ENCODE measurements around the gene NOX5. TPM values are rescaled to one million over a fixed set of nuclear protein-coding genes. Genes with fewer than 3 reads are reported as not detected.

The NOX5 gene
- total and polyA plus RNA-seq, 2 of the 13 experiments (the other 11 are each of a cell fraction or from before 2014, with no cell fraction given), result not detected

- Histone ChIP-seq H3K36me3 (replicated peaks in 1 of 2; ENCODE audit: control insufficient read depth in 1 of 2, insufficient read depth in 2 of 2, low read length in 2 of 2) (no peaks in the 10 kb centered on the region), H3K9ac (ENCODE audit: insufficient read depth, low read depth, low read length) (no peak overlapping the region), H3K9me3 (ENCODE audit: low read length) (no peaks in the 10 kb centered on the region), H3K27ac (ENCODE audit: extremely low read length, insufficient read depth, low read length) (no peak overlapping the region), H3K4me2 (ENCODE audit: low read depth, low read length) (no peak overlapping the region), H3K4me3 (replicated peaks in 1 of 3; ENCODE audit: insufficient read depth in 1 of 3, low read depth in 2 of 3, low read length in 3 of 3) (no peak overlapping the region), H3K79me2 (ENCODE audit: insufficient read depth, low read length) (no peaks in the 10 kb centered on the region), H3K27me3 (ENCODE audit: control insufficient read depth in 1 of 2, insufficient read depth in 2 of 2, low read length in 2 of 2) (no peaks in the 10 kb centered on the region; a peak in 1 of 5 replicates), H4K20me1 (ENCODE audit: insufficient read depth, low read length) (no peaks in the 10 kb centered on the region), H2AFZ (ENCODE audit: low read length) (no peak overlapping the region), H3K4me1 (ENCODE audit: insufficient read depth, low read length) (peaks cover 20% of the 10 kb centered on the region)
- DNase-seq (ENCODE audit: low spot score), result no peak
- POLR2A ChIA-PET, result no interaction called here
- CTCF ChIA-PET (ENCODE audit: low intra/inter-chr PET ratio, low total read pairs), result no interaction called here
- no peak for TF ChIP-seq ATF4 (CRISPR knock-in tag; IDR thresholded peaks at IDR 0.05)
- no TSS peak for BruUV-seq (replicated peaks)
- intact Hi-C loops (cut with micrococcal nuclease; ENCODE audit: unreplicated experiment) (no loop called here), in situ Hi-C loops (cut with HindIII; ENCODE audit: extremely low pct_ligation_motif_present, low pct_unique_long_range_greater_than_20kb) (no loop called here)
- WGBS (ENCODE audit: low lambda C conversion rate), result 32% methylated on average over 2 of the region's 2 CpGs
- no peak for ATAC-seq
- FAIRE-seq, result no peak
These were observed 7.4 kb downstream of the NOX5 start for GRCh38 chr15:69021895-69022294.

DNA sequence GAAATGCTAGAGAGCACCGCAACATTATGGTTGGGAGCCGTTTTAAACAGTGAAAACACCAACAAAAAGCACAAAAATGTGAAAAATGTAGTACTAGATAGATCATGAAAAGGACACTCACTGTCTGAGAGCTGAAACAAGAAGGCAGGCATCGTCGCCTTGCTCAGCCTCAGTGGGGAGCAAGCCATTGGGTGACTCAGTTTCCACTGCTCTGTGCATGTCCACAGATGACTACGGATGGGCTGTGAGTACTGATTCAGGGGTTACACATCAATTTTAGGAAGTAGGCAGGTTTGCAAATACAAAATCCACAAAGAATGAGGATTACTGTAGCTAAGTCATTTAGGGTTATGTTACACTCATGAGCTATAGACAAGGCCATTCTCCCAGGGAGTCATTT, 10.8 kb downstream of the NOX5 start:
- intact Hi-C loops (cut with micrococcal nuclease; ENCODE audit: unreplicated experiment), result no loop called here
- H2AFZ ChIP-seq (ENCODE audit: low read length), result no peak overlapping the region
- ChIA-PET POLR2A (no interaction called here), CTCF (ENCODE audit: low intra/inter-chr PET ratio, low total read pairs) (no interaction called here)
- H3K36me3 ChIP-seq (replicated peaks in 1 of 2; ENCODE audit: control insufficient read depth in 1 of 2, insufficient read depth in 2 of 2, low read length in 2 of 2), result no peaks in the 10 kb centered on the region
- peaks cover 0 to 1% of the 10 kb centered on the region in 2 experiments; a peak in 1 of 5 replicates for H3K27me3 ChIP-seq (ENCODE audit: control insufficient read depth in 1 of 2, insufficient read depth in 2 of 2, low read length in 2 of 2)
- in situ Hi-C loops (cut with HindIII; ENCODE audit: extremely low pct_ligation_motif_present, low pct_unique_long_range_greater_than_20kb), result no loop called here
- no peak for TF ChIP-seq RFXANK (CRISPR knock-in tag; IDR thresholded peaks at IDR 0.05)
- H3K79me2 ChIP-seq (ENCODE audit: insufficient read depth, low read length), result no peaks in the 10 kb centered on the region
- H3K27ac ChIP-seq (ENCODE audit: extremely low read length, insufficient read depth, low read length), result no peak overlapping the region
- DNase-seq (ENCODE audit: low spot score), result no peak
- BruUV-seq (replicated peaks), result no TSS peak
- no peak overlapping the region for H3K4me3 ChIP-seq (replicated peaks in 1 of 3; ENCODE audit: insufficient read depth in 1 of 3, low read depth in 2 of 3, low read length in 3 of 3)
- H3K9ac ChIP-seq (ENCODE audit: insufficient read depth, low read depth, low read length), result no peak overlapping the region
- no peak for FAIRE-seq
- H4K20me1 ChIP-seq (ENCODE audit: insufficient read depth, low read length), result no peaks in the 10 kb centered on the region
- ATAC-seq, result no peak
- H3K4me1 ChIP-seq (ENCODE audit: insufficient read depth, low read length), result no peaks in the 10 kb centered on the region
- no peak overlapping the region for H3K4me2 ChIP-seq (ENCODE audit: low read depth, low read length)
- H3K9me3 ChIP-seq (ENCODE audit: low read length), result no peaks in the 10 kb centered on the region
- 66% methylated on average over 5 of the region's 5 CpGs for WGBS (ENCODE audit: low lambda C conversion rate)
